ENCODE measurements around the gene NFKBIZ.
A peak's percentile ranks its signal among the peaks of the same experiment; 100 is the strongest.

Gene NFKBIZ

GRCh38 chr3:101848754-101849713 is at the start of gene NFKBIZ:
TSS of gene NFKBIZ (plus strand) at chr3:101849514. CDS start at chr3:101849629, 115 bp downstream.
- no peaks in the 10 kb centered on the region for H3K9me3 Mint-ChIP-seq
- TF ChIP-seq CTCF (IDR thresholded peaks at IDR 0.05), result no peak
- H3K27me3 Mint-ChIP-seq (ENCODE audit: low read depth, poor library complexity), result peaks cover 21% of the 10 kb centered on the region
- DNase-seq, result peak; percentile 94
- no peak within 1 kb of the TSS for H3K27ac Mint-ChIP-seq
- peak within 1 kb of the TSS; percentile 96 for H3K4me3 Mint-ChIP-seq
- peaks cover 19% of the 10 kb centered on the region for H3K4me1 Mint-ChIP-seq
- H3K36me3 Mint-ChIP-seq (ENCODE audit: low read depth), result peaks cover 28% of the 10 kb centered on the region

- TF ChIP-seq CTCF (IDR thresholded peaks at IDR 0.05), result no peak
- Mint-ChIP-seq H3K4me3 (no peak overlapping the region), H3K4me1 (no peaks in the 10 kb centered on the region), H3K27ac (no peak overlapping the region), H3K27me3 (ENCODE audit: low read depth, poor library complexity) (no peaks in the 10 kb centered on the region), H3K36me3 (ENCODE audit: low read depth) (peaks cover 43% of the 10 kb centered on the region), H3K9me3 (no peaks in the 10 kb centered on the region)
- no peak for DNase-seq
These were observed 48.1 kb upstream of the NFKBIZ start for GRCh38 chr3:101801174-101801573.

- no peaks in the 10 kb centered on the region for H3K27me3 Mint-ChIP-seq (ENCODE audit: low read depth, poor library complexity)
- no peak overlapping the region for H3K4me3 Mint-ChIP-seq
- no peak for DNase-seq
- TF ChIP-seq CTCF (IDR thresholded peaks at IDR 0.05), result no peak
- H3K36me3 Mint-ChIP-seq (ENCODE audit: low read depth), result peaks cover 35% of the 10 kb centered on the region
- no peaks in the 10 kb centered on the region for H3K4me1 Mint-ChIP-seq
- no peaks in the 10 kb centered on the region for H3K9me3 Mint-ChIP-seq
- no peak overlapping the region for H3K27ac Mint-ChIP-seq
These were observed 47.1 kb upstream of the NFKBIZ start for GRCh38 chr3:101802179-101802578.

GRCh38 chr3:101803173-101803782 is 46.0 kb upstream of the NFKBIZ start:
- peak; percentile 42 for DNase-seq
- no peaks in the 10 kb centered on the region for H3K4me1 Mint-ChIP-seq

GRCh38 chr3:101803939-101804338 is 45.4 kb upstream of the NFKBIZ start:
- no peaks in the 10 kb centered on the region for H3K9me3 Mint-ChIP-seq
- no peak for TF ChIP-seq CTCF (IDR thresholded peaks at IDR 0.05)
- no peak overlapping the region for H3K27ac Mint-ChIP-seq
- no peak overlapping the region for H3K4me3 Mint-ChIP-seq
- no peaks in the 10 kb centered on the region for H3K27me3 Mint-ChIP-seq (ENCODE audit: low read depth, poor library complexity)
- peaks cover 2% of the 10 kb centered on the region for H3K4me1 Mint-ChIP-seq
- no peak for DNase-seq
- peaks cover 29% of the 10 kb centered on the region for H3K36me3 Mint-ChIP-seq (ENCODE audit: low read depth)

More at GRCh38 chr3:101803173-101803782, 46.0 kb upstream of the NFKBIZ start:
- Mint-ChIP-seq H3K36me3 (ENCODE audit: low read depth) (peaks cover 31% of the 10 kb centered on the region), H3K27ac (no peak overlapping the region), H3K4me3 (no peak overlapping the region), H3K9me3 (no peaks in the 10 kb centered on the region), H3K27me3 (ENCODE audit: low read depth, poor library complexity) (no peaks in the 10 kb centered on the region)
- TF ChIP-seq CTCF (IDR thresholded peaks at IDR 0.05), result peak; percentile 85
